Heart right ventricle (tissue), 16 donors: ENCODE measurements around the gene SLC25A21. TPM values are rescaled to one million over a fixed set of nuclear protein-coding genes. Genes with fewer than 3 reads are reported as not detected.
"Not testable (repeated sequence)": the region's sequence is repeated elsewhere in the genome, so short reads cannot be mapped to it uniquely, and the experiment has no call there.

ENCODE experiments used
- ATAC-seq, 8 donors: fragments of 200-7000 bp; cut with Tn5 transposase; one replicate each; pipeline ENCODE4 v1.9.1; 2020; ENCODE audit warnings: mild to moderate bottlenecking in 8 of 8, moderate library complexity in 8 of 8, moderate number of reproducible peaks in 1 of 8
- DNase-seq, 2 donors: peaks; one replicate each; pipeline ENCODE4 v3.0.0-alpha.2; 2020
- H3K27ac ChIP-seq, 10 donors: fragments of 200-600 bp; sonication (generic) in 2 of 10; one replicate each; pipeline versions ENCODE4 v1.5.0 to v1.8.0; 2020 to 2022; ENCODE audit warnings: mild to moderate bottlenecking in 3 of 10
- H3K27me3 ChIP-seq, 7 donors: fragments of 200-600 bp; one replicate each; pipeline ENCODE4 v1.8.0; 2021 to 2022; ENCODE audit warnings: mild to moderate bottlenecking in 2 of 7
- H3K36me3 ChIP-seq, 9 donors: fragments of 200-600 bp; sonication (generic) in 1 of 9; one replicate each; pipeline versions ENCODE4 v1.5.0 to v1.8.0; 2020 to 2022; ENCODE audit warnings: mild to moderate bottlenecking in 2 of 9
- H3K4me1 ChIP-seq, 9 donors: fragments of 200-600 bp; sonication (generic) in 1 of 9; one replicate each; pipeline versions ENCODE4 v1.5.0 to v1.8.0; 2020 to 2022; ENCODE audit warnings: mild to moderate bottlenecking in 4 of 9
- H3K4me3 ChIP-seq, 10 donors: fragments of 200-600 bp; sonication (generic) in 2 of 10; one replicate each; pipeline versions ENCODE4 v1.5.0 to v1.8.0; 2020 to 2022; ENCODE audit warnings: mild to moderate bottlenecking in 7 of 10, moderate library complexity in 2 of 10
- H3K9me3 ChIP-seq, 11 donors: fragments of 200-600 bp in 10 of 11; sonication (generic) in 2 of 11; one replicate each; pipeline versions ENCODE4 v1.5.0 to v1.8.0; 2013 to 2022; ENCODE audit warnings: mild to moderate bottlenecking in 2 of 11, control low read depth in 1 of 11, moderate library complexity in 1 of 11
- WGBS, 2 donors: extraction: QIAGEN DNeasy Blood & Tissue Kit; methylation state at CpG; one replicate each; pipeline ENCODE4 v1.1.7; 2013; ENCODE audit warnings: inconsistent platforms in 1 of 2; 5-methylcytosine and 5-hydroxymethylcytosine counted together
- intact Hi-C, 10 donors: fragments of 100-400 bp; cut with DNase I; formaldehyde crosslinking; loops; one replicate each; pipeline versions ENCODE4 v1.11.1 to v1.14.2; 2022
- polyA plus RNA-seq, 2 donors: library from polyadenylated mRNA; stranded (reverse); fragments of 200-250 nt; gene quantifications; one replicate each; pipeline ENCODE4 v1.2.3, GENCODE V29; 2013
- total RNA-seq, 10 donors: library from RNA; stranded (reverse); fragmentation: NEBNext Ultra II Directional in 3 of 10; extraction: Animal tissue kit (Norgen Biotek cat#: 25700) in 3 of 10; gene quantifications; one replicate each; pipeline versions ENCODE4 v1.2.1 to v1.2.4, GENCODE V29; 2021 to 2023
- TF ChIP-seq, protein P1 (sequence below), 9 donors: fragments of 200-600 bp; sonication (generic) in 2 of 9; IDR thresholded peaks; one replicate each; pipeline versions ENCODE4 v1.5.0 to v1.8.0; 2021 to 2022; ENCODE audit warnings: antibody characterized with exemption in 9 of 9, mild to moderate bottlenecking in 5 of 9, moderate library complexity in 1 of 9
- donor health status: Arrhythmogenic right ventricular cardiomyopathy.
- donor health status: ischemic (EF 13 %, LVEDD 7.1; RV severe dilation, severe dysfunction).
- donor health status: healthy with polysubstance abuse.
- donor health status: DM: no; HTN: yes; CAD: no.
- donor health status: DM: no; HTN: no; CAD: no.
- donor health status: ischemic (EF 25% LVEDD 6.9; RV normal size, moderate dysfunction).
- donor health status: ischemic (EF 25% LVEDD 5.7; RV mildly dilated, moderate dysfunction).
- donor health status: healthy.
- donor health status: DM: yes; HTN: yes; CAD: no.
- donor health status: Ischemic cardiomyopathy.
- donor health status: ischemic (EF 35%, LVEDD 5.7; RV mildly dilated, moderate dysfunction).
- donor health status: nonischemic (EF 11% LVEDD 7.7; RV severe dilation, severe dysfunction).
- donor health status: DM: yes; HTN: yes; CAD: no.
- donor health status: PGD.
- donor health status: ischemic (EF 29% LVEDD 5.4; RV normal size, mild dysfunction).
- donor health status: nonischemic (EF 23%, LVEDD 6.1; RV moderate dilation, normal function).

SLC25A21 gene
- total and polyA plus RNA-seq, 12 donors, result 0.08 to 1.3 (median 0.34) TPM

DNA sequence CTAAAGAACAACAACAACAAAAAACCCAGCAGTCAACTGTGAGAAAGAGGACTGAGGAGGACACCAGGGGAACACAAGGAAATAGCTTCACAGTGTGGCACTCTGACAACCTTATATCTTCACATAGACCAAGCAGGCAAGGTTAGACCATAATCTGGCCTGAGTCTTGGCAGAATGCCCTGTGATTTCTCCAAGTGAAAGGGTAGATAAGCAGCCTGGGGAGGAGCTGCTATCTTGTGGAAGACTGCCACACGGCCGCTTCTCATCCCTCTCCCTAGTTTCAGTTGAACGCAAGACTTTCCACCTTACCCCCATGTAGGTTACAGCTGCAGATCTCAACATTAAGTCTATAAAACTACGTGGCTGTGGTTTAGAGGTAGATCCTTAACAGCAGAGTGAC, 3.7 kb downstream of the SLC25A21 start:
- Histone ChIP-seq H3K27me3 (peaks cover 0 to 23% (median 0%) of the 10 kb centered on the region in 7 donors), H3K9me3 (no peaks in the 10 kb centered on the region), H3K27ac (no peak overlapping the region), H3K4me1 (peaks cover 0 to 14% (median 6%) of the 10 kb centered on the region in 9 donors), H3K4me3 (no peak overlapping the region), H3K36me3 (no peaks in the 10 kb centered on the region)
- 53 to 60% methylated on average over 4 of the region's 4 CpGs for WGBS, 2 donors
- ATAC-seq, result no peak
- intact Hi-C loops, result no loop called here
- DNase-seq, result no peak
- TF ChIP-seq, protein P1, sequence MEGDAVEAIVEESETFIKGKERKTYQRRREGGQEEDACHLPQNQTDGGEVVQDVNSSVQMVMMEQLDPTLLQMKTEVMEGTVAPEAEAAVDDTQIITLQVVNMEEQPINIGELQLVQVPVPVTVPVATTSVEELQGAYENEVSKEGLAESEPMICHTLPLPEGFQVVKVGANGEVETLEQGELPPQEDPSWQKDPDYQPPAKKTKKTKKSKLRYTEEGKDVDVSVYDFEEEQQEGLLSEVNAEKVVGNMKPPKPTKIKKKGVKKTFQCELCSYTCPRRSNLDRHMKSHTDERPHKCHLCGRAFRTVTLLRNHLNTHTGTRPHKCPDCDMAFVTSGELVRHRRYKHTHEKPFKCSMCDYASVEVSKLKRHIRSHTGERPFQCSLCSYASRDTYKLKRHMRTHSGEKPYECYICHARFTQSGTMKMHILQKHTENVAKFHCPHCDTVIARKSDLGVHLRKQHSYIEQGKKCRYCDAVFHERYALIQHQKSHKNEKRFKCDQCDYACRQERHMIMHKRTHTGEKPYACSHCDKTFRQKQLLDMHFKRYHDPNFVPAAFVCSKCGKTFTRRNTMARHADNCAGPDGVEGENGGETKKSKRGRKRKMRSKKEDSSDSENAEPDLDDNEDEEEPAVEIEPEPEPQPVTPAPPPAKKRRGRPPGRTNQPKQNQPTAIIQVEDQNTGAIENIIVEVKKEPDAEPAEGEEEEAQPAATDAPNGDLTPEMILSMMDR (IDR thresholded peaks at IDR 0.05), result no peak

DNA sequence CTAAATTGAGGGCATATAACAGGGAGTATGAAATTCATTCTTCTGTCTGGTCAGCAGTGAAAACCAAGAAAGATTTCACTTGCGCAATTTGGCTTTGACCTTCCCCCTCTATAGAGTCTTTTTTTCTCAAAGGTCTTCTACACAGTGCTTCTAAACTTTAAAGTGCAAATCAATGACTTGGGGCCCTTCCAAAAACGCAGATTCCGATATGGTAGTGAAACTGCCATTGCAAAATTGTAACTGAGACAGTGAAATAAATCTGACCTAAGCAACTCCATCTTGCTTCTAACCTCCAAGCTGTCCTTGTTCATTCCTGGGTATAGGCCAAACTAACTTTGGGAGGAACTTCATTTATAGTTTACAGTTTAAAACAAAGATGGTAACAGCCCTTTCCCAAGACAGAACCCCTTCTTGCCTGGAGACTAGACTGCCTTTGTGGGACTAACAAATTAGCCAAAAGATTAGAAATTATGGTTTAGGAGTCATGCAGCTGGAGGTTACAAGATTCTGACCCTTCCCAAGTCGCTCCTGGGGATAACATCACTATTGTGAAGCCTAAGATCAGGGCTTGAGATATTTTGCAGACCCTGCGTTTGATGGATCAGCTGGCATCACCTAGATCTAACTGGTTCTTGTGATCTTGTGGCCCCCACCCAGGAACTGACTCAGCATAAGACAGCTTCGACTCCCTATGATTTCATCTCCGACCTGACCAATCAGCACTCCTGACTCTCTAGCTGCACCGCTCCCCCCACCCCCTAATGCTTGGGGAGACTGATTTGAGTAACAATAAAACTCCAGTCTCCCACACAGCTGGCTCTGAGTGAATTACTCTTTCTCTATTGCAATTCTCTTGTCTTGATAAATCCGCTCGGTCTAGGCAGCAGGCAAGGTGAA, 5.0 kb downstream of the SLC25A21 start:
- no peak for DNase-seq
- WGBS, 2 donors, result 77 to 81% methylated on average over 10 of the region's 10 CpGs
- Histone ChIP-seq H3K4me3 (no peak overlapping the region), H3K9me3 (no peaks in the 10 kb centered on the region), H3K27me3 (peaks cover 0 to 10% (median 0%) of the 10 kb centered on the region in 7 donors), H3K4me1 (peaks cover 0 to 3% (median 0%) of the 10 kb centered on the region in 9 donors), H3K27ac (no peak overlapping the region), H3K36me3 (no peaks in the 10 kb centered on the region)
- ATAC-seq, result no peak
- TF ChIP-seq, protein P1 (IDR thresholded peaks at IDR 0.05), result no peak
- intact Hi-C loops, result no loop called here

DNA sequence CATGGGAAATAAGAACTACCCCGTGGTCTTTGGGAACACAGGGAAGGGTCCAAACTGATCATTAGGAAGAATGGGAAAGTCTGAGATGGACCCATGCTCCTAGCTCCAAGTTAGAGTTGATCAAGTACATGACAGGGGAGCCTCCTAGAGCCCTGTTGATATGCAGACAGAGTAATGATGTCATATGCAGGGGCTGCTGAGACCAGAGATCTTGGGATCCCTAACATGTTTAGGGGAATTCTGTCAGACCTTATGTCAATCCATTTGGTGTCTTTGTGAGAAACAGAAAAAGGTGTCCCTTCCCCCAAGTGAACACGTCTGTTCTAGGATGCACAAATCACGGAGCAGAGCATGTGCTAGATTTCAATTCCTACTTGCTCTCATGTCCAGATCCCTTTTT, 6.6 kb downstream of the SLC25A21 start:
- ATAC-seq, result no peak
- no peaks in the 10 kb centered on the region for H3K36me3 ChIP-seq
- H3K27ac ChIP-seq, result no peak overlapping the region
- DNase-seq, result no peak
- WGBS, 2 donors, result 75 to 77% methylated on average over 3 of the region's 3 CpGs
- no peaks in the 10 kb centered on the region for H3K9me3 ChIP-seq
- no peaks in the 10 kb centered on the region for H3K27me3 ChIP-seq
- TF ChIP-seq, protein P1 (IDR thresholded peaks at IDR 0.05), result no peak
- intact Hi-C loops, result no loop called here
- no peaks in the 10 kb centered on the region for H3K4me1 ChIP-seq
- H3K4me3 ChIP-seq, result no peak overlapping the region

DNA sequence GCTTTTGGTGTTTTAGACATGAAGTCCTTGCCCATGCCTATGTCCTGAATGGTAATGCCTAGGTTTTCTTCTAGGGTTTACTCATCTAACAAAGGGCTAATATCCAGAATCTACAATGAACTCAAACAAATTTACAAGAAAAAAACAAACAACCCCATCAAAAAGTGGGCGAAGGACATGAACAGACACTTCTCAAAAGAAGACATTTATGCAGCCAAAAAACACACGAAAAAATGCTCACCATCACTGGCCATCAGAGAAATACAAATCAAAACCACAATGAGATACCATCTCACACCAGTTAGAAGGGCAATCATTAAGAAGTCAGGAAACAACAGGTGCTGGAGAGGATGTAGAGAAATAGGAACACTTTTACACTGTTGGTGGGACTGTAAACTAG, 10.1 kb downstream of the SLC25A21 start:
- peaks cover 0 to 11% (median 0%) of the 10 kb centered on the region in 11 donors for H3K9me3 ChIP-seq
- H3K27ac ChIP-seq, ATAC-seq, H3K27me3 ChIP-seq, H3K36me3 ChIP-seq, H3K4me3 ChIP-seq, H3K4me1 ChIP-seq, DNase-seq, intact Hi-C loops: not testable (repeated sequence)
- no CpG with 5 or more reads among the region's 2 CpGs for WGBS, 2 donors

DNA sequence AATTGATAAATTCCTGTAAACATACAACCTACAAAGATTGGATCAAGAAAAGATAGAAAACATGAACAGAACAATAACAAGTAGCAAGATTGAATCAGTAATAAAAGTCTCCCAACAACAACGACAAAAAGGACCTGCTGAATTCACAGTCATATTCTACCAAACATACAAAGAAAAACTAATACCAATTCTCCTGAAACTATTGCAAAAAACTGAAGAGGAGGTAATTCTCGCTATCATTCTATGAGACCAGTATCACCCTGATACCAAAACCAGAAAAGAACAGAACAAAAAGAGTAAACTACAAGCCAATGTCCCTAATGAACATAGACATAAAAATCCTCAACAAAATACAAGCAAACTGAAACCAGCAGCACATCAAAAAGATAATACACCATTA, 14.4 kb downstream of the SLC25A21 start:
- DNase-seq (no peak), ATAC-seq (no peak)
- H3K36me3 ChIP-seq, result no peaks in the 10 kb centered on the region
- H3K9me3 ChIP-seq, result peaks cover 0 to 28% (median 8%) of the 10 kb centered on the region in 11 donors
- peaks cover 0 to 4% (median 0%) of the 10 kb centered on the region in 7 donors for H3K27me3 ChIP-seq
- H3K4me3 ChIP-seq, result no peak overlapping the region
- H3K27ac ChIP-seq, result no peak overlapping the region
- H3K4me1 ChIP-seq, result no peaks in the 10 kb centered on the region
- WGBS, 2 donors, result 78 to 89% methylated on average over 2 of the region's 2 CpGs
- intact Hi-C loops, result loop anchor here in 3 of 10 donors (5.0 to 10.0 kb wide), 4 partner anchors 496 to 603 kb away; partner anchors contain the start of gene PAX9 (in 1 of the 3)
- TF ChIP-seq, protein P1 (IDR thresholded peaks at IDR 0.05), result no peak
